Measurements from ENCODE around the gene SIM2.

- TF ChIP-seq, protein P1, sequence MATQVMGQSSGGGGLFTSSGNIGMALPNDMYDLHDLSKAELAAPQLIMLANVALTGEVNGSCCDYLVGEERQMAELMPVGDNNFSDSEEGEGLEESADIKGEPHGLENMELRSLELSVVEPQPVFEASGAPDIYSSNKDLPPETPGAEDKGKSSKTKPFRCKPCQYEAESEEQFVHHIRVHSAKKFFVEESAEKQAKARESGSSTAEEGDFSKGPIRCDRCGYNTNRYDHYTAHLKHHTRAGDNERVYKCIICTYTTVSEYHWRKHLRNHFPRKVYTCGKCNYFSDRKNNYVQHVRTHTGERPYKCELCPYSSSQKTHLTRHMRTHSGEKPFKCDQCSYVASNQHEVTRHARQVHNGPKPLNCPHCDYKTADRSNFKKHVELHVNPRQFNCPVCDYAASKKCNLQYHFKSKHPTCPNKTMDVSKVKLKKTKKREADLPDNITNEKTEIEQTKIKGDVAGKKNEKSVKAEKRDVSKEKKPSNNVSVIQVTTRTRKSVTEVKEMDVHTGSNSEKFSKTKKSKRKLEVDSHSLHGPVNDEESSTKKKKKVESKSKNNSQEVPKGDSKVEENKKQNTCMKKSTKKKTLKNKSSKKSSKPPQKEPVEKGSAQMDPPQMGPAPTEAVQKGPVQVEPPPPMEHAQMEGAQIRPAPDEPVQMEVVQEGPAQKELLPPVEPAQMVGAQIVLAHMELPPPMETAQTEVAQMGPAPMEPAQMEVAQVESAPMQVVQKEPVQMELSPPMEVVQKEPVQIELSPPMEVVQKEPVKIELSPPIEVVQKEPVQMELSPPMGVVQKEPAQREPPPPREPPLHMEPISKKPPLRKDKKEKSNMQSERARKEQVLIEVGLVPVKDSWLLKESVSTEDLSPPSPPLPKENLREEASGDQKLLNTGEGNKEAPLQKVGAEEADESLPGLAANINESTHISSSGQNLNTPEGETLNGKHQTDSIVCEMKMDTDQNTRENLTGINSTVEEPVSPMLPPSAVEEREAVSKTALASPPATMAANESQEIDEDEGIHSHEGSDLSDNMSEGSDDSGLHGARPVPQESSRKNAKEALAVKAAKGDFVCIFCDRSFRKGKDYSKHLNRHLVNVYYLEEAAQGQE (IDR thresholded peaks at IDR 0.05; ENCODE audit: unreplicated experiment), result no peak
- no peak for TF ChIP-seq CTCF (conservative IDR thresholded peaks at IDR 0.05; ENCODE audit: low read depth in 2 of 2)
- TF ChIP-seq CREB1 (CRISPR knock-in tag; IDR thresholded peaks at IDR 0.05; ENCODE audit: low read depth), result no peak
- TF ChIP-seq ZNF462 (CRISPR knock-in tag; IDR thresholded peaks at IDR 0.05), result no peak
- TF ChIP-seq POLR2AphosphoS5 (IDR thresholded peaks at IDR 0.05; ENCODE audit: low read depth), result no peak
- no peak for TF ChIP-seq EZH2 (IDR thresholded peaks at IDR 0.05; ENCODE audit: low read depth, unreplicated experiment)
- no peak for TF ChIP-seq NANOG (IDR thresholded peaks at IDR 0.05; ENCODE audit: borderline replicate concordance)
- no peak for TF ChIP-seq EZH2phosphoT487 (IDR thresholded peaks at IDR 0.05; ENCODE audit: unreplicated experiment)
- no peak for TF ChIP-seq ETS1 (IDR thresholded peaks at IDR 0.05)
- no peak for TF ChIP-seq ZNF114 (CRISPR knock-in tag; IDR thresholded peaks at IDR 0.05)
- TF ChIP-seq ZNF331 (CRISPR knock-in tag; IDR thresholded peaks at IDR 0.05; ENCODE audit: low read depth), result no peak
These were observed 68.2 kb downstream of the SIM2 start for GRCh38 chr21:36767096-36767495.
